HG03520 (cell line): ENCODE data around the gene INO80C.
"Not testable (repeated sequence)": the region's sequence is repeated elsewhere in the genome, so short reads cannot be mapped to it uniquely, and the experiment has no call there.

ENCODE experiments used
- ATAC-seq: cut with Tn5 transposase; IDR thresholded peaks from one replicate; pipeline ENCODE4 v1.9.1; 2021; ENCODE audit warnings: mild to moderate bottlenecking, moderate library complexity; ENCODE audit not compliant: unreplicated experiment

Gene INO80C

DNA sequence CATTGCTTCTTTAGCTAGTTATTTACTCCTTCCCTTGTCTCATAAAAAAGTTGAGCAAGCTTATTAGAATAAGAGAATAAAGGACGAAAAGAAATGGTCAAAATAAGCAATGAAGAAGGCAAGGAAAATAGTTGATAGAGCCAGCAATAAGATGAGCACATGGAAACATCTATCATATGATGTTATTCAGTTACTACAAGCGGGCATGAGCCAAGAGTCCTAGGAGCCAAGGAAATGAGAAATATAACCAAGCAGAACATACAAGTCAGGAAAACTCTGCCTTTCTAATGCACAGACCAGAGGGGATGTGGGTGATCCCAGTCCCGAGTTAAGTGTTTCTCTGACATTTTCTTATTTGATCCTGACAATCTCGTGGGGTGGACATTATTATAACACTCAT lies 33.9 kb downstream of the INO80C start:
- no peak for ATAC-seq

DNA sequence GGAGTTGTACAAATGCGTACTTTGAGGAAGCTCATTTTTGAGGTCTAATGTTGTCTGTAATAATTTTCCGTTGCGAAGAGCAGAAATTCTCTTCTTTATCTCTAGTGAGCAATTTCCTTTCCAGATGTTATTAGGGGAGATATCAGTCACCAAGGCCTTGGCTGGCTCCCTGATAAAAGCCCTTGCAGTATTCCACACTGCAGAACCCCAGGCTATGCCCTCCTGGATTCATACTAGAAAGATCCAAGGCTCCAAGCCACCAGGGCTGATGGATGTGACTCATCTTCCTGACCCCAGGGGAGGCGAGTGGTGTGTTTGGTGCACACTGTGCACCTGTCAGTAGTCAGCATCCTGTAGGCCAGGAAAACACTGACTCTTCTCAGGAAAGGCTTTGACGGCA lies 34.7 kb downstream of the INO80C start:
- ATAC-seq: no peak

DNA sequence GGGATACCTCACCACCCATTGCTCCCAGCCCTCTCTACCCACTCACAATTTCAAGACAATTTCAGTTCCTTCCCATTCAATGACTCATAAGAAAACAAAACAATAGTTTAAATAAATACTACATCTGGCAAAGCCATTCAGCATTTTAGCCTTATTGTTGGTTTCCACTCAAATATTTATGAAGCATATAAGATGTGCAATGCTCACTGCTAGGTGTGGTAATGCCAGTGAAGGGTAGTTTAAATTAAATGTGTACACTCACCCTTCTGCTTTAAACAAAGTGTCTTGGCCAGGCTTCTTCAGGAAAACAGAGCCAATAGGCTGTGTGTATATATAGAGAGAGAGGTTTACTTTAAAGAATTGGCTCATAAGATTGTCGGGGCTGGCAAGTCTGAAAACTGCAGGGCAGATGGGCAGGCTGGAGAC lies 37.0 kb downstream of the INO80C start:
- ATAC-seq: no peak

DNA sequence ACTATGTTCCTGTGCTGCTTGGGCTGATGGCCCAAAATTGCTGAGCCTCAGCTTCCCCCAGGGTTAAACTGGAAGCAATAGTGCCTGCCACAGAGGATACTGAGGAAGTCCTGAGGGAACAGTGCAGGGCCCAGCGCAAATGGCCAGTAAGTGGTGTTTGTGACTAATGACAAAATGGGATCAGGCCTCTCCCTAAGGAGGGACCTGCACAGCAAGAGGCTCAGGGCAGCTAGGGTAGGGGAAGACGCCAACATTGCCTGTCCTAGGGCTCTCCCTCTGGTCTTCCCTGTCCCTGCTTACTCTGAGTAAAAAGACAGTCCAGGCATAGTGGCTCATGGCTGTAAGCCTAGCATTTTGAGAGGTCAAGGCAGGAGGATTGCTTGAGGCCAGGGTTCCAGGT lies 37.8 kb downstream of the INO80C start:
- ATAC-seq: no peak

DNA sequence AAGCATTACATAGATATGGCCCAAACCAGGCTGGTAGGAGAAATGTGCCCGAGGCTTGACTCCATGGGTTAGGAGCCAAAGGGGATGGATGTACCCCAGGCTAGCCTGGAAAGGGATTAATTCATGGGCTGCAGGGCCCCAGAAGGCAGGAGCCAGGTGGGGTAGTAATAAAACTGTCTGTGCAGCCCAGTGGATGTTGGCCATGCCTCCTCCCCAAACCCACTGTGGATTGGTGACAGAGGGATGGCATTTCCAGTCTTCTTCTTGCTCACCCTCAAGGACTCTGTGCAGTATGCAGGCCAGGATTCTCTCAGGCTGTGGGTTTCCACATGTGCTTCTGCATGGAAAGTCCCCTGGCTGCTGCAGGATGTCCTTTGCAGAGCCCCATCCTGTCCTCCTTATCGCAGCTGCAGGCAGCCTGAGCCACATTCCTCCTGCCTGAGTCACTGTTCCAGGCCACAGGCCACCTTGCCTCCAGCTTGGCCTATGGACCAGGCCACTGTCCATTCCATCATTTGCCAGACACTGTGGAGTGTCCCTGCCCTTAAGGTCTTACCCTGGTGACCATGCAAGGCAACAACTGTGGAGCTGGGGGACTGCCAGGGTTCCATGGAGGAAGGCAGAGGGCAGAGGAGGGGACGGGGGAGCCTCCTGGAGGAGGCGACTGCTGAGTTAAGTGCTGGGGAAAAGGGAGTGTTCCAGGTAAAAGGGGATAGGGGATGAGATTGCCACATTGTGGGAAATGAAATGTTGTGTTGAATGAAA lies 38.9 kb downstream of the INO80C start:
- no peak for ATAC-seq

DNA sequence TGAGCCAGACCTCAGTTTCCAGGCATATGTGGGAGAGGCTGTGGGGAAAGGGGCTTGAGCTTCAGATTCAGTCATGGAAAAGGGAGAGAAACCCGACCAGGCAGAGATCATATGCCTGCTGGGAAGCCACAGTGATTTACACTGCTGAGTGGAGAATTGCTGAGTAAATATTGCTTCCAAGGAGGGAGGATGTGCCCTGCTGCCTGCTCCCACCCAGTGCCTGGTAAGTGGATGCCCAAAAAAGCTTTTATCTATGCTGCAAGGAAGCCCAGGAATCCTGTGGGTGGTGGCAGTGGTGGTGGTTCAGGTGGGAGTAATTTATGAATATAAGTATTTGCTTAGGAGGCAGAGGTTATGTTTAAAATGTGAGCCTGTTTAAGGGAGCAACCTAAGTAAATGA lies 39.5 kb downstream of the INO80C start:
- no peak for ATAC-seq

DNA sequence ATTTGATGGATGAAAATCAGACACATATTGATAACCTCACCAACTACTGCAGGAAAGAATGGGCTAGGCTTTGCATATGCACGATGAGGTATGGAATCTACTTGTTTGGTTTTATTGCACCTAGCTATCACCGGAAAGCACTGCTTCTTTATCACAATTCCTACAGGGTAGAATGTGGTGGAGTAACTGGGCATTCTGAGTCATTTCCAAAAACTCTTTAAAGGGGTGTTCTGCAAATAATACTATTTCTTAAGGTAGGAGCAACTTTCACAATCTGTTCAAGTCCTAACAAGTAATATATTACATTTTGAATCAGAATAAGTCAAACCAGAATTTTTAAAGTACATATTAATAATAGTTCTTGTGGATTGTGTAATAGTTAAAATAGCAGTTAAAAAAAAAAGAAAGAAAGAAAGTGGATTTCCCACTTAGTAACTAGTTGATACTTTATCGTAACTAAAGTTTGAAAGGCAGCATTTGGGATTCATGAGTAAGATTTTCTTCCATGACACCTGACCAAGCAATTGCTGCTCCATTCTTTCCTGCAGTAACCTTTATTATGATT lies 40.5 kb downstream of the INO80C start:
- ATAC-seq: no peak

DNA sequence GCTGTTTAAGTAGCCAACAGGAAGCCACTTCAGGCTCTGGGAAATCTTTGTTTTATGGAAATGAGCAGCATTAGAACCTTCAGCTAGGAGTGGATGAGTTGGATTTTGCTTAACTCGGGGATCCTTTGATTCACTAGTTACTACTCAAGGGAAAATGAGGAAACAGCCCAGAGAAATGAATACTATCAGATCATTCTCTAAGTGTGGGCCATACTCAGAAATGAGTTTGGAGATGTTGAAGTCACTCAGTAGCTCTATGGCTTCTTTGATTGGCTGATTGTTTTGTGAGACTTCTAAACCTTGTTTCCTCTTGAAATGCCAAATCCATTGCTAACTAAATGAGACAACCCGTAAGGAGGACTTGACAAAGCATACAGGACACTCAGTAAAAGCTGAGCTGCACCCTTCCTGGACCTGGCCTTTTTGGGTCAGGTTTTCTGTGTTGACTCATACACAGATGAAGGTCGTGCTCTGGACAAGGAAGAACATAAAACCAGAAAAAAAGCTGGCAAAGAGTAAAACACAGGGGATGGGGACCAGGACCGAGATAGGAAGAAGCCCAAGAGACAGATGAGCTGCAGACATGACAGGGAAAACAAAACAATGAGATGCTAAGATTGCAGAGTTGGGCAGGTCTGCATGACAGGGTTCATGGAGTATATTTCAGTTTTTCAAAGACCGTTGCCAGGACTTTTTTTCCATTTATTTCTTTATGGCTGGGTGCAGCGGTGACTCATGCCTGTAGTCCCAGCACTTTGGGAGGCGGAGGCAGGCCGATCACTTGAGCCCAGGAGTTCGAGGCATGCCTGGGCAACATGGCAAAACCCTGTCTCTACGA lies 41.6 kb downstream of the INO80C start:
- ATAC-seq: no peak

DNA sequence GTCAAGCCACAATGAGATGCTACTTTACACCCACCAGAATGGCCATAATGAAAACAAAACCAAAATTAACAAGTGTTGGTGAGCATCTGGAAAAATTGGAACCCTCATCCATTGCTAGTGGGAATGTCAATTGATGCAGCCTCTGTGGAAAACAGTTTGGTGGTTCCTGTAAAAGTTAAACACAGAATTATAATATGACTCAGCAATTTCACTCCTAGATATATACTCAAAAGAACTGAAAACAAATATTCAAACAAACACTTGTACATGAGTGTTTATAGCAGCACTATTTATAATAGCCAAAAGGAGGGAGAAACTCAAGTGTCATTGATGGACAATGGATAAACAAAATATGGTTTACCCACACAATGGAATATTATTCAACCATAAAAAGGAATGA lies 43.0 kb downstream of the INO80C start:
- no peak for ATAC-seq

DNA sequence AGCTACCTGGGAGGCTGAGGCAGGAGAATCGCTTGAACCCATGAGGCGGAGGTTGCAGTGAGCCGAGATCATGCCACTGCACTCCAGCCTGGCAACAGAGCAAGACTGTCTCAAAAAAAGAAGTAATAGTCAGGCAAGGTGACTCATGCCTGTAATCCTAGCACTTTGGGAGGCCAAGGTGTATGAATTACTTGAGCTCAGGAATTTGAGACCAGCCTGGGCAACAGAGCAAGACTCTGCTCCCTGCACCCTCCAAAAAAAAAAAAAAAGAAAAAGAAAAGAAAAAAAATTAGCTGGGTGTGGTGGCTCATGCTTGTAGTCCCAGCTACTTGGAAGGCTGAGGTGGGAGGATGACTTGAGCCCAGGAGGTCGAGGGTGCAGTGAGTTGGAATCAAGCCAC lies 44.7 kb downstream of the INO80C start:
- not testable (repeated sequence) for ATAC-seq

DNA sequence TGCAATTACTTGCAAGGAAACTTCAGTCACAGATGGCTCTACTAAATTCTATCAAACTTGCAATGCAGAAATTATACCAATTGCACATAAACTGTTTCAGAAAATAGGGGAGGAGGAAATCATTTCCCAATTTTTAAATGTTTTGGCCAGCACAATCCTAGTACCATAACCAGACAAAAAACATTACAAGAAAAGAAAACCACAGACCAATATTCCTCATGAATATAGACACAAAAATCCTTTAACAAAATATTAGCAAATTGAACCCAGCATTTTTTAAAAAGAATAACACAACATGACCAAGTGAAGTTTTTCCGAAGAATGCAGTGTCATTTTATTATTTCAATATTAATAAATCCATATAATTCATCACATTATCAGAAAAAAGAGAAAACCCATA lies 45.8 kb downstream of the INO80C start:
- no peak for ATAC-seq

DNA sequence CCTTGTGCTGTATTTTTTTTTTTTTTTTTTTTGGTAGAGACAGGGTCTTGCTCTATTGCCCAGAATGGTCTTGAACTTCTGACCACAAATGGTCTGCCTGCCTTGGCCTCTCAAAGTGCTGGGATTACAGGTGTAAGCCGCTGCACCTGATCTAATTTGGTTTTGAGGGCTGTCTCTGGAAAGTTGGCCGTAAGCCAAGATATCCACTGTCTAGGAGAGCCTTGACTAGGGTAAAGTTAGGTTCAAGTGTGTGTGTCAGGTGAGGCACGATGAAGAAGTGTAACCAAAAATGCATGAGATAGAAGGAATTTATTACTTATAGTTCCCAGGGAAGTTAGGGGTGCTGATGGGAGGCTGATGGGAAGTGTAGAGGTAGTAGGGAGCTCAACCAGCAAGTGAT lies 46.7 kb downstream of the INO80C start:
- ATAC-seq: no peak

DNA sequence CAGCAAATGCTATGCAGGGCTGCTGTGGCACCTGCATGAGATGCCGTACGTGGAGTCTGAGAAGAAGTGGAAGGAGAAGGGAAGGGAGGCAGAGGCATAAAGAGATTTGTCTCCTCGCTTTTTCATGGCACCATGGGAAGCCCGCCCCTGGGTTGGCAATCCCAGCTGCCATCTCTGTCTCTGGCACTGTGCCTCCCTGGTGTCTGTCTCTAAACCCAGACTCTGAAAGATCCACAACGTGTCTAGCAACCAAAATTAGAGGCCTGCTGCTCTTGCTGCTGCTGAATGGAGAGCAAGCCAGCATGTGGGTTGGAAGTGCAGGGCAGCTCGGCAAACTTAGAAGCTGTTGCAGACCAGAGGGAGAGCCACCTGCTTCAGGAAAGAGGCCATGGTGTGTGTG lies 53.1 kb downstream of the INO80C start:
- no peak for ATAC-seq

DNA sequence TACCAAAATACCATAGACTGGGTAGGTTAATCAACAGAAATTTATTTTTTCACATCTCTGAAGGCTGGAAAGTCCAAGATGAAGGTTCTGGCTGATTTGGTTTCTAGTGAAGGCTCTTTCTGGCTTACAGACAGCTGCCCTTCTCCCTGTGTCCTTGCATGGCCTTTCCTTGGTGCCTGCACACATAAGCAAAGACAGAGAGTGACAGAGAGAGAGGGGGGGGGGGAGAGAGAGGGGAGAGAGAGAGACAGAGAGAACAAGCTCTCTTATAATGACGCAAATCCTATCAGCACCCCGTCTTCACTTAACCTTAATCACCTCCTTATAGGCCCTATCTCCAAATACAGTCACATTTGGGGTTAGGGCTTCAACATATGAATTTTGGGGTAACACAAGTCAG lies 53.9 kb downstream of the INO80C start:
- ATAC-seq: no peak

DNA sequence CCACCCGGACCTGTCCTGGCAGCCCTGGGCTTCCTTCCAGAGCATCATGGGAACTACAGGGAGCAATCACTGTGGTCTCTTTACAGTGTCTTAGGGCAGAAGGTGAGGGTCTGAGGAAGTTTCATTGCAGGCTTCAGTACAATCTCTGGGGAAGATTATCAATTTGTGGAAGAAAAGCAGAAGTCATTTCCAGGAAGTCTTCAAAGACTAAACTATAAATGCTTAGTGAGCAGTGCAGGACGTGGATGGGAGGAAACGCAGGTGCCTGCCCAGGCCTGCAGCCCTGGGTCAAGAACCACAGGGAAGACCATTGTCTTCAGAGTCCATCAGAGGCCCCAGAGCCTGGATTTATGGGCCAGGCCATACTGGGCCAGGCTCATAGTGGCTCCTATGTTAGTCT lies 54.3 kb downstream of the INO80C start:
- ATAC-seq: no peak

DNA sequence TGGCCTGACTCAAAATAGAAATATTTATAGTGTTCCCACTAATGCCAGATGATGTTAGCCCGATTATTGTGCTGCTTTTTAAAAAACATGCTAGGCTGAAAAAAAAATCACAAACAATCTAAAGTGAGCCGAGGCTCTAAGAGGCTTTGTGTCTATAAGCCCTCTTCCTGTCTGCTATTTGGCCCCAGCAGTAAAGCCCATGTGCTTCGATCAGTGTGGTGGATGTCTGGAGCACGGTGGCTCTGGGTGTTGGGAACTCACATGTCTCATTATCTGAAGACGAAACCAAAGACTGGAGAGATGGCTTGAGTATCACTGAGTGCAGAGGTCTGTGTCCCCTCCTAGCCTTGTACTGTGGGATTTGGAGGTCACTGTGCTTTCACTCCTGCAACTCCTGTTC lies 55.1 kb downstream of the INO80C start:
- no peak for ATAC-seq

DNA sequence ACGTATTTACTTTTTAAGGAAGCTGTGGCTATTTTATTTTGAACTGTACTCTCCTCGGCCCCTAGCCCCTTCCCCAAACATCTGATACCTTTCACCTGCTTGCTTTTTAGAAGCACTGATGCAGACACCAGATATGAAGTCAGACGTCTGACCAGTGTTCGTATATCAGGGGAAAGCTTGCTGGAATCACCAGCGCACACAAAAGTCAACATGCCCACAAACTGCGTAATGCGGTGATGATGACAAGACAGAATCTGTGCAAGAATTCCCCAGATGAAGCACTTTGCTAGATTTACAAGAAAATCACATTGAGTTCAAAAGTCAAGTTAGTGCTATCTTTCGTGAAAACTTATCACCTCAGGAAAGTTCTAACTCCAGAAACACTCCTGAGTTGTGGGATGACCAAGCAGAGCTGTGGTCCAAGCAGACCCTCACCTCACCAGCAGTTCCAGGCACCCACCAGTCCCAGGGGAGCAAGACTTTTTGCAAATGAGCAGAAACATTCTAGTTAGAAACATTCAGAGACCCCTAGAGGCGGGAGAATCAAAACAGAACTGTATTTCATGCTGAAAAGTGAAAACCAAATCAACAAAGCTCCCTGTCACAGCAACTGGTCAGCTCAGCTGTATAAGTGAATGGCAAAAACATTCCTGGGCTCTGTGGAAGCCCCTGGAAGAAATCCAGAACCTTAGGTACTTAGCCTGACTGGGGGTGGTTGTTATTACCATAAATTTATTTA lies 55.7 kb downstream of the INO80C start:
- ATAC-seq: no peak

DNA sequence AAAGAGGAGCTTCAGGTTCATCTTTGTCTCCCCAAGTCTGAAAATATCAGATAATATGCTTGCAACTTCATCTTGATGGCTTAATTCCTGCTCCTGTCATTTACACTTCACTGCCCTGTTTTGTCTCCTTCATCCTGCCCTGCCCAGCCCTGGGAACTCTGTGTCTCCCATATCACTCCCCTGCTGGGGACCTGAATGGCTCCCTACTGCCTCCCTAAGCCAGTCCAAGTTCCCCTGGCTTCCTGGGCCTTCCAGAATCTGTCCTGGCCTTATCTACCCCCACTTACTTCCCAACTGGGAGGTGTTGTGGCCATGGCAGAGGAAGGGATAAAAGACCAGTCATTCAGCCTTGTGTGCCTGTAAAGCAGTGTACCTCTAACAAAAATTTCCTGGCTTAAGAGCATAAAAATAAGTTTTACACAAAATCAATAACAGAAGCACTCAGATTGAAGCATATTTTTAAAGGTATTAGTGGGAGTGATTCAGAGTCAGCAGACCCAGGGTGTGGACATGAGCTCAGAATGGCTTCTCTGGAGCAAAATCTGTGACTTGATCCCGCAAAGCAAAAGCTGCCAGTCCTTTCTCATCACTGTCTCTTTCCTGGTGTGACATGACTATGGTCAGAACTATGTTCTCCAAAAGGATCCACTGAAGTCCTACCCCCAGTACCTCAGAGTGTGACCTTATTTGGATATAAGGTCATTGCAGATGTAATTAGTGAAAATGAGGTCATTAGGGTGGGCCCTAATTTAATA lies 59.1 kb downstream of the INO80C start:
- ATAC-seq: no peak

DNA sequence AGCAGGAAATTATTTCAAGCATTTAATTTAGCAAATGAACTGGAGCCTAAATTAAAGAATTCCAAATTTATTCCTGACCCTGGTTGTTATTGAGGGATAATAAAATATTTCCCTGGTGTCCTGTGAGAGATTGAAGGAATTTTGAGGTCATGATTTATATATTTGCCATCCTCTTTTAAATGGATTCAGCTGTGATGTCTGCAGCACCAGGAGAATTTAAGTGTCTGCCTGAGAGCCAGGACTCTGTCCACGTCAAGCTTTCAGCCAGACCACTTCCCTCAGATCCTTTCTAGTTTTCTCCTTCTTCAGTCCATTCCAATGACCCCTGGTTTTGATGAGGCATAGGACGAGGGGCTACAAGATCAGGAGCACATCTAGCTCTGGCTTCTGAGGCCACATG lies 59.9 kb downstream of the INO80C start:
- ATAC-seq: no peak

DNA sequence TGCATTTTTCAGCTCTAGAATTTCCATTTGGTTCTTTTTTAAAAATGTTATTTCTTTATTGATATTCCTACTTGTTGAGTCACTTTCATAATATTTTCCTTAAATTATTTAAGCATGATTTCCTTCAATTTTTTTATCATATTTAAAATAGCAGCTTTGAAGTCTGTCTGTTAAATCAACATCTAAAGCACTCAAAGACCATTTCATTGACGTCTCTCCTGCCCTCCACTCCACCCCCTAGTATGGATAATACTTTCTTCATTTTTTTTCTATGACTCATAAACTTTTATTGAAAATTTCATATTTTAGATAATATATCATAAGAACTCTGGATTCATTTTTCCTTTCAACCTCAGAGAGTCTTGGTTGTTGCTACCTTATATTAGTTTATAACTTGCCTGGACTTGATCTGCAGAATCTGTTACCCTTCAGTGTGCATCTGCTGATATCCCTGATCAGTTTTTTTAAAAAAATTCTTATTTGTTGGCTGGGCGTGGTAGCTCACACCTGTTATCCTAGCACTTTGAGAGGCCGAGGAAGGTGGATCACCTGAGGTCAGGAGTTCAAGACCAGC lies 61.6 kb downstream of the INO80C start:
- ATAC-seq: no peak
